Lung (tissue), 12 donors: Measurements from ENCODE around the gene UGT2A2. TPM values are rescaled to one million over a fixed set of nuclear protein-coding genes. Genes with fewer than 3 reads are reported as not detected.

Experiments
- ATAC-seq: fragments of 200-7000 bp; cut with Tn5 transposase; one replicate; pipeline ENCODE4 v1.9.1; 2020; ENCODE audit warnings: moderate number of reproducible peaks; ENCODE audit not compliant: insufficient read depth, low FRiP score
- DNase-seq, 3 donors: peaks; one replicate each; pipeline ENCODE4 v3.0.0-alpha.2; 2013 to 2017
- H3K27ac ChIP-seq, 2 donors: one replicate each; pipeline ENCODE4 v1.5.1; 2013; ENCODE audit warnings: mild to moderate bottlenecking in 2 of 2, moderate library complexity in 2 of 2, control low read depth in 1 of 2, inconsistent platforms in 1 of 2, low read depth in 1 of 2, low read length in 1 of 2
- H3K27me3 ChIP-seq, 3 donors: one replicate each; pipeline ENCODE4 v1.5.1; 2013; ENCODE audit warnings: low read length in 2 of 3; ENCODE audit not compliant: control insufficient read depth in 3 of 3, insufficient read depth in 3 of 3
- H3K36me3 ChIP-seq, 4 donors: one replicate each; pipeline ENCODE4 v1.5.1; 2013; ENCODE audit warnings: low read length in 4 of 4, mild to moderate bottlenecking in 1 of 4, moderate library complexity in 1 of 4; ENCODE audit not compliant: control insufficient read depth in 4 of 4, insufficient read depth in 4 of 4
- H3K4me1 ChIP-seq, 5 donors: one replicate each; pipeline ENCODE4 v1.5.1; 2013; ENCODE audit warnings: low read length in 5 of 5, mild to moderate bottlenecking in 2 of 5, moderate library complexity in 1 of 5; ENCODE audit not compliant: control insufficient read depth in 5 of 5, insufficient read depth in 5 of 5
- H3K4me3 ChIP-seq: one replicate; pipeline ENCODE4 v1.5.1; 2013; ENCODE audit warnings: mild to moderate bottlenecking, control low read depth, moderate library complexity
- H3K9ac ChIP-seq, 2 donors: one replicate each; pipeline ENCODE4 v1.5.1; 2013; ENCODE audit warnings: low read length in 2 of 2, control low read depth in 1 of 2; ENCODE audit not compliant: insufficient read depth in 1 of 2
- H3K9me3 ChIP-seq, 4 donors: one replicate each; pipeline ENCODE4 v1.5.1; 2013; ENCODE audit warnings: low read length in 3 of 4, mild to moderate bottlenecking in 1 of 4, moderate library complexity in 1 of 4; ENCODE audit not compliant: control insufficient read depth in 4 of 4, insufficient read depth in 3 of 4
- WGBS, 2 donors: extraction: QIAGEN DNeasy Blood & Tissue Kit; methylation state at CpG; one replicate each; pipeline ENCODE4 v1.1.7; 2013; 5-methylcytosine and 5-hydroxymethylcytosine counted together
- polyA plus RNA-seq, 2 donors: library from polyadenylated mRNA; stranded (reverse); fragments of 200-250 nt; gene quantifications; one replicate each; pipeline ENCODE4 v1.2.1, GENCODE V29; 2013
- total RNA-seq, 2 donors: library from RNA; depleted of rRNA in 1 of 2; stranded (reverse); fragments of >200 nt in 1 of 2; gene quantifications; one replicate each; pipeline ENCODE4 v1.2.1, GENCODE V29; 2014 to 2021
- TF ChIP-seq, protein P1 (sequence below): IDR thresholded peaks from 2 replicates; pipeline ENCODE4 v1.5.1; 2012; ENCODE audit warnings: mild to moderate bottlenecking; ENCODE audit errors: control extremely low read depth, extremely low read depth
- donor health status: control.
- donor health status: control.
- donor health status: Bipolar disorder and iron deficiency.
- donor health status: healthy.
- donor health status: DM: yes; HTN: yes; CAD: no.

The UGT2A2 gene
- total and polyA plus RNA-seq, 4 donors: not detected

DNA sequence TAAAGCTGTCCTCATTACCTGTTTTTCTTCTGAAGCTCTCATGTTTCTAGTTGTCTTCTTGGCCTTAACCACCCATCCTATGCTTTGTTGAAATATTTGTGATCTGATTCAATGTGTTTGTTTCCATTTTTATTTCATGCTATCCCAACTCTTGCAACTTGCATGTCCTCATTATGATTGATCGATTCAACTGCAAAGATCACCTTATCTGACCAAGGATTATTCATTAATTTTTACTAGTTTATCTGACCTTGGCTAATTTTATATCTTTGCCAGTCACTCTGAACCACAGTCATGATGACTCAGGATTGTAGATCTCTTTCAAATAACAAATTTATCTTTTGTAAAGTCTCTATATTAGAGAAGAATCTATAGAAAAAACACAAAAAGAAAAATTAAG, 70.7 kb downstream of the UGT2A2 start:
- 92 to 96% methylated on average over 1 of the region's 1 CpG for WGBS, 2 donors
- DNase-seq (no peak), ATAC-seq (no peak)
- Histone ChIP-seq H3K27ac (no peak overlapping the region), H3K4me3 (no peak overlapping the region), H3K4me1 (no peaks in the 10 kb centered on the region), H3K9me3 (no peaks in the 10 kb centered on the region), H3K27me3 (no peaks in the 10 kb centered on the region), H3K9ac (no peak overlapping the region), H3K36me3 (no peaks in the 10 kb centered on the region)
- TF ChIP-seq, protein P1, sequence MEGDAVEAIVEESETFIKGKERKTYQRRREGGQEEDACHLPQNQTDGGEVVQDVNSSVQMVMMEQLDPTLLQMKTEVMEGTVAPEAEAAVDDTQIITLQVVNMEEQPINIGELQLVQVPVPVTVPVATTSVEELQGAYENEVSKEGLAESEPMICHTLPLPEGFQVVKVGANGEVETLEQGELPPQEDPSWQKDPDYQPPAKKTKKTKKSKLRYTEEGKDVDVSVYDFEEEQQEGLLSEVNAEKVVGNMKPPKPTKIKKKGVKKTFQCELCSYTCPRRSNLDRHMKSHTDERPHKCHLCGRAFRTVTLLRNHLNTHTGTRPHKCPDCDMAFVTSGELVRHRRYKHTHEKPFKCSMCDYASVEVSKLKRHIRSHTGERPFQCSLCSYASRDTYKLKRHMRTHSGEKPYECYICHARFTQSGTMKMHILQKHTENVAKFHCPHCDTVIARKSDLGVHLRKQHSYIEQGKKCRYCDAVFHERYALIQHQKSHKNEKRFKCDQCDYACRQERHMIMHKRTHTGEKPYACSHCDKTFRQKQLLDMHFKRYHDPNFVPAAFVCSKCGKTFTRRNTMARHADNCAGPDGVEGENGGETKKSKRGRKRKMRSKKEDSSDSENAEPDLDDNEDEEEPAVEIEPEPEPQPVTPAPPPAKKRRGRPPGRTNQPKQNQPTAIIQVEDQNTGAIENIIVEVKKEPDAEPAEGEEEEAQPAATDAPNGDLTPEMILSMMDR: no peak

DNA sequence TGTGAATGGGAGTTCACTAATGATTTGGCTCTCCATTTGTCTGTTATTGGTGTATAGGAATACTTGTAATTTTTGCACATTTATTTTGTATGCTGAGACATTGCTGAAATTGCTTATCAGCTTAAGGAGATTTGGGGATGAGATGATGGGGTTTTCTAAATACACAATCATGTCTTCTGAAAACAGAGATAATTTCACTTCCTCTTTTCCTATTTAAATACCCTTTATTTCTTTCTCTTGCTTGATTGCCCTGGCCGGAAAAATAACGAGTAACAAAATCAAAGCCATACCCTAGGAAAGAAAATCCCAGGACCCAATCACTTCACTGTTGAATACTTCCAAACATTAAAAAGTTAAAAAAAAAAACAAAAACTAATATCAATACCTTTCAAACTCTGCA, 76.0 kb downstream of the UGT2A2 start:
- Histone ChIP-seq H3K4me1 (no peaks in the 10 kb centered on the region), H3K27ac (no peak overlapping the region), H3K4me3 (no peak overlapping the region), H3K9me3 (no peaks in the 10 kb centered on the region), H3K27me3 (no peaks in the 10 kb centered on the region), H3K36me3 (no peaks in the 10 kb centered on the region), H3K9ac (no peak overlapping the region)
- WGBS, 2 donors: 37 to 43% methylated on average over 2 of the region's 2 CpGs
- TF ChIP-seq, protein P1: no peak
- ATAC-seq: no peak
- DNase-seq: no peak

DNA sequence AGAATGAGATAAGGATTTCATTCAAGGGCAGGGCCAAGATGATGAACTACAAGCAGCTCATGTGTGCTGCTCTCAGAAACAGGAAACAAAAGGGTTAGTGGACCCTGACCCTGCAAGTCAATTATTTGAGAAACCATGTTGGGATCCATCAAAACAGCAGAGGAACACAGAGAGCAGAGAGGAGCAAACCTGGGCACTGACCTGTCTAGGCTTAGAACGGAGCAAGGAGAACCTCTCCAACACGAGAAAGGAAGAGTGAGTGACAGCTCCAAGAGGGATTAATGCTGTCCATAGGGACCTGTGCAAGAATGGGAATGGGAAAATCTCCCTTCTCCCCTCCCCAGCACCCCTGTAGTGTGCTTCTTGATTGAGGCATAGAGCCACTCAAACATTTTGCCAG, 89.8 kb downstream of the UGT2A2 start:
- H3K27ac ChIP-seq: no peak overlapping the region
- 66 to 96% methylated on average over 2 of the region's 2 CpGs for WGBS, 2 donors
- TF ChIP-seq, protein P1: no peak
- ATAC-seq: no peak
- H3K9me3 ChIP-seq: no peaks in the 10 kb centered on the region
- H3K4me3 ChIP-seq: no peak overlapping the region
- no peaks in the 10 kb centered on the region for H3K36me3 ChIP-seq
- DNase-seq: no peak
- no peaks in the 10 kb centered on the region for H3K27me3 ChIP-seq
- H3K4me1 ChIP-seq: no peaks in the 10 kb centered on the region
- no peak overlapping the region for H3K9ac ChIP-seq

DNA sequence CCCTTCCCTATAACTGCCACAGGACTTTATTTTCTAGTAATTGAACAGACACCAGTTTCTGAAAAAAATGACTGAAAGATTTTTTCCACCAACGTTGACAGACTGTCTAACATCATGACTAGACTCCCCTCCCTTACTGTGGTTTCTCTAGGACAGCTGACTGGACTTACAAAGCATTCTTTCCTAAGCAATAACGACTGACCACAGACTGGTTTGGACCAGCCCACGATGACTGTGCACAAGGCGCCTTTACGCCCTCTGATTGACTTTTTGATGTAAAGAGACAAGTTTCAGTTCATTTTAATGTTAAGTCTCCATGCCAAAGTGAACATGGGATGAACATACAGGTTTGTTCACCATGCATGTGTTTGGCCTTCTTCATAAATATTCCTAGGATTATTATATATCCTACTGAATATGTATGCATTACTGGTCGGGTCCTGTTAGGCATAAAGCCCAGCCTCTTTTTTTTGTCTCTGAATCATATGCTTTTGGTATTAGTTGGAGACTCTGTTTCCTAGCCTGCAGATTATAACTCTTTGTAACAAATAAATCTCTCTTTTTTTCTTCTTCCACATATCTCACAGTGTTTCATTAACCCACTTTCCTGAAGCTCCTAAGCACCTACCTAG, 93.2 kb downstream of the UGT2A2 start:
- DNase-seq (no peak), ATAC-seq (no peak)
- Histone ChIP-seq H3K4me1 (no peaks in the 10 kb centered on the region), H3K27me3 (no peaks in the 10 kb centered on the region), H3K9me3 (no peaks in the 10 kb centered on the region), H3K36me3 (no peaks in the 10 kb centered on the region), H3K9ac (no peak overlapping the region), H3K27ac (no peak overlapping the region), H3K4me3 (no peak overlapping the region)
- 59 to 65% methylated on average over 6 of the region's 6 CpGs for WGBS, 2 donors
- TF ChIP-seq, protein P1: no peak
